H1 (cell line): ENCODE data around the gene MRPL52. TPM values are rescaled to one million over a fixed set of nuclear protein-coding genes. Genes with fewer than 3 reads are reported as not detected.

Experiments used
- CTCF ChIA-PET: fragments of 300-600 bp; sonication (Branson Sonifier 250); formaldehyde crosslinking; loops from one replicate; lab custom pipeline; 2021; ENCODE audit not compliant: partially characterized antibody; lab: Charles Lee
- POLR2A ChIA-PET: fragments of 300-600 bp; sonication (Branson Sonifier 250); formaldehyde crosslinking; loops from one replicate; lab custom pipeline; 2021; ENCODE audit warnings: inconsistent platforms; ENCODE audit not compliant: partially characterized antibody; lab: Charles Lee
- DNase-seq, 2 experiments: peaks; one replicate each; pipeline versions ENCODE4 v3.0.0 to v3.0.0-alpha.2; 2010 to 2022; ENCODE audit warnings: low spot score in 2 of 2, low read depth in 1 of 2, mixed read lengths in 1 of 2
- FAIRE-seq: peaks from 2 replicates; lab custom pipeline; 2011; peaks lifted over from hg19 to GRCh38; lab: Jason Lieb, UNC
- H2AFZ ChIP-seq: 2 replicates; pipeline ENCODE4 v1.8.1; 2012; ENCODE audit warnings: low read length, inconsistent platforms
- H2AK5ac ChIP-seq: 2 replicates; pipeline ENCODE4 v1.6.1; 2013; ENCODE audit warnings: low read depth, low read length
- H2BK120ac ChIP-seq: replicated peaks from 2 replicates; pipeline ENCODE3; 2013; ENCODE audit warnings: low read depth, low read length, inconsistent platforms
- H2BK12ac ChIP-seq: 2 replicates; pipeline ENCODE4 v1.6.1; 2013; ENCODE audit warnings: low read depth, low read length
- H2BK15ac ChIP-seq: 2 replicates; pipeline ENCODE4 v1.6.1; 2013; ENCODE audit warnings: low read length
- H2BK20ac ChIP-seq: 2 replicates; pipeline ENCODE4 v1.6.1; 2013; ENCODE audit warnings: low read length
- H2BK5ac ChIP-seq: 2 replicates; pipeline ENCODE4 v1.6.1; 2013; ENCODE audit warnings: low read depth, low read length
- H3K14ac ChIP-seq: 2 replicates; pipeline ENCODE4 v1.6.1; 2013; ENCODE audit warnings: inconsistent platforms; ENCODE audit not compliant: insufficient read length
- H3K18ac ChIP-seq: 2 replicates; pipeline ENCODE4 v1.6.1; 2013; ENCODE audit warnings: low read length; ENCODE audit errors: extremely low read depth
- H3K23ac ChIP-seq: 2 replicates; pipeline ENCODE4 v1.6.1; 2013; ENCODE audit warnings: inconsistent platforms; ENCODE audit not compliant: insufficient read length
- H3K23me2 ChIP-seq: 2 replicates; pipeline ENCODE4 v1.6.1; 2013; ENCODE audit warnings: low read depth, low read length
- H3K27ac ChIP-seq: 2 replicates; pipeline ENCODE4 v1.6.1; 2011; ENCODE audit warnings: low read depth, low read length, inconsistent platforms
- H3K27me3 ChIP-seq, 4 experiments: replicated peaks in 1 of 4; 1 replicate in 1 of 4; 2 replicates in 3 of 4; pipeline versions ENCODE4 v1.6.1 to v1.8.1; 2011 to 2013; ENCODE audit warnings: low read length in 3 of 4, mild to moderate bottlenecking in 3 of 4, inconsistent platforms in 2 of 4, mixed read lengths in 2 of 4, moderate library complexity in 1 of 4; ENCODE audit not compliant: control insufficient read depth in 3 of 4, insufficient read depth in 3 of 4; ENCODE audit errors: extremely low read depth in 1 of 4
- H3K36me3 ChIP-seq, 4 experiments: 2 replicates each; pipeline versions ENCODE4 v1.6.1 to v1.8.1; 2011 to 2013; ENCODE audit warnings: mild to moderate bottlenecking in 4 of 4, low read length in 3 of 4, moderate library complexity in 2 of 4, control low read depth in 1 of 4, inconsistent platforms in 1 of 4; ENCODE audit not compliant: insufficient read depth in 4 of 4, control insufficient read depth in 2 of 4
- H3K4ac ChIP-seq: replicated peaks from 2 replicates; pipeline ENCODE3; 2013; ENCODE audit warnings: low read length, low read depth, mixed read lengths, inconsistent platforms; ENCODE audit not compliant: insufficient read length
- H3K4me1 ChIP-seq, 4 experiments: replicated peaks in 1 of 4; 1 replicate in 1 of 4; 2 replicates in 3 of 4; pipeline versions ENCODE4 v1.6.1 to v1.8.1; 2011 to 2013; ENCODE audit warnings: low read length in 3 of 4, inconsistent platforms in 2 of 4, mixed read lengths in 1 of 4; ENCODE audit not compliant: insufficient read depth in 4 of 4, control insufficient read depth in 3 of 4
- H3K4me2 ChIP-seq, 2 experiments: 2 replicates each; pipeline versions ENCODE4 v1.6.1 to v1.8.1; 2011 to 2013; ENCODE audit warnings: low read depth in 2 of 2, low read length in 2 of 2, control low read depth in 1 of 2, inconsistent platforms in 1 of 2, mild to moderate bottlenecking in 1 of 2; ENCODE audit not compliant: insufficient read depth in 1 of 2
- H3K4me3 ChIP-seq, 4 experiments: fragments of 200-600, 300-600 bp in 1 of 4; sonication (generic), shearing (Covaris generic), sonication (Bioruptor Twin) in 1 of 4; 2 replicates each; pipeline versions ENCODE4 v1.5.1 to v1.8.1; 2011 to 2016; ENCODE audit warnings: low read length in 4 of 4, low read depth in 3 of 4, control low read depth in 2 of 4, inconsistent platforms in 2 of 4, mild to moderate bottlenecking in 2 of 4, mixed read lengths in 1 of 4, moderate library complexity in 1 of 4; ENCODE audit not compliant: insufficient read depth in 2 of 4; ENCODE audit errors: extremely low read depth in 1 of 4
- H3K56ac ChIP-seq: replicated peaks from 2 replicates; pipeline ENCODE3; 2013; ENCODE audit warnings: low read depth, mild to moderate bottlenecking, mixed read lengths, low read length, inconsistent platforms; ENCODE audit not compliant: insufficient read length
- H3K79me1 ChIP-seq: 2 replicates; pipeline ENCODE4 v1.6.1; 2013; ENCODE audit warnings: low read depth, low read length, control low read depth
- H3K79me2 ChIP-seq, 2 experiments: 2 replicates each; pipeline versions ENCODE4 v1.6.1 to v1.8.1; 2012 to 2013; ENCODE audit warnings: low read length in 2 of 2, mild to moderate bottlenecking in 2 of 2, inconsistent platforms in 1 of 2; ENCODE audit not compliant: insufficient read depth in 2 of 2, control insufficient read depth in 1 of 2
- H3K9ac ChIP-seq, 4 experiments: replicated peaks in 1 of 4; 1 replicate in 1 of 4; 2 replicates in 3 of 4; pipeline versions ENCODE4 v1.6.1 to v1.8.1; 2011 to 2013; ENCODE audit warnings: low read depth in 3 of 4, low read length in 3 of 4, control low read depth in 2 of 4, mild to moderate bottlenecking in 2 of 4, moderate library complexity in 2 of 4, inconsistent platforms in 1 of 4; ENCODE audit errors: extremely low read depth in 1 of 4
- H3K9me3 ChIP-seq, 2 experiments: 2 replicates each; pipeline versions ENCODE4 v1.6.1 to v1.8.1; 2012 to 2013; ENCODE audit warnings: mild to moderate bottlenecking in 2 of 2, moderate library complexity in 2 of 2, control low read depth in 1 of 2, inconsistent platforms in 1 of 2, low read depth in 1 of 2, low read length in 1 of 2, mixed read lengths in 1 of 2; ENCODE audit not compliant: insufficient read depth in 2 of 2
- H4K20me1 ChIP-seq, 2 experiments: replicated peaks in 1 of 2; 2 replicates each; pipeline versions ENCODE3 to v1.8.1; 2011 to 2013; ENCODE audit warnings: inconsistent platforms in 2 of 2, low read length in 2 of 2, mild to moderate bottlenecking in 1 of 2; ENCODE audit not compliant: insufficient read depth in 2 of 2, control insufficient read depth in 1 of 2
- H4K5ac ChIP-seq: 2 replicates; pipeline ENCODE4 v1.6.1; 2013; ENCODE audit warnings: low read length, low read depth, mixed read lengths, inconsistent platforms; ENCODE audit not compliant: insufficient read length
- H4K8ac ChIP-seq: 2 replicates; pipeline ENCODE4 v1.8.0; 2013; ENCODE audit warnings: mild to moderate bottlenecking, moderate library complexity, low read length, inconsistent platforms; ENCODE audit not compliant: insufficient read depth; ENCODE audit errors: extremely low read depth
- H4K91ac ChIP-seq: replicated peaks from 2 replicates; pipeline ENCODE3; 2013; ENCODE audit warnings: low read length, mixed read lengths, inconsistent platforms; ENCODE audit not compliant: insufficient read length
- CBX8 ChIP-seq: fragments of 300-800, 300-1000 bp; sonication (generic); IDR thresholded peaks from 2 replicates; pipeline ENCODE4 v1.7.1; 2016; ENCODE audit warnings: low read depth, low read length, borderline replicate concordance
- GABPA ChIP-seq: IDR thresholded peaks from 2 replicates; pipeline ENCODE4 v1.6.1; 2011; ENCODE audit warnings: mild to moderate bottlenecking, low read length, moderate library complexity, borderline replicate concordance; ENCODE audit not compliant: insufficient read depth
- KDM1A ChIP-seq: fragments of 200-600, 300-600 bp; sonication (generic); IDR thresholded peaks from 2 replicates; pipeline ENCODE4 v1.7.1; 2016; ENCODE audit warnings: mild to moderate bottlenecking, low read length, borderline replicate concordance
- SP1 ChIP-seq: IDR thresholded peaks from 2 replicates; pipeline ENCODE4 v1.6.1; 2011; ENCODE audit warnings: low read depth, low read length
- SP4 ChIP-seq: IDR thresholded peaks from 2 replicates; pipeline ENCODE4 v1.6.1; 2012; ENCODE audit warnings: low read length, inconsistent platforms
- SRF ChIP-seq: IDR thresholded peaks from 2 replicates; pipeline ENCODE4 v1.6.1; 2011; ENCODE audit warnings: mild to moderate bottlenecking, low read depth, low read length, moderate library complexity
- SUZ12 ChIP-seq: fragments of 200-600 bp; sonication (generic); IDR thresholded peaks from 2 replicates; pipeline ENCODE4 v1.6.1; 2012; ENCODE audit warnings: mild to moderate bottlenecking, inconsistent platforms, low read length, moderate library complexity, mixed read lengths
- WGBS, 2 experiments: shearing (Covaris generic) in 1 of 2; methylation state at CpG; one replicate each; pipeline versions ENCODE4 v1.1.6 to v1.1.7; 2013 to 2015; ENCODE audit warnings: low lambda C conversion rate in 2 of 2, mixed read lengths in 2 of 2, inconsistent platforms in 1 of 2, low coverage in 1 of 2, missing lambda C conversion rate in 1 of 2; ENCODE audit not compliant: insufficient replicate concordance in 2 of 2, insufficient coverage in 1 of 2, insufficient read length in 1 of 2; ENCODE audit errors: extremely low coverage in 1 of 2, missing lambda C conversion rate in 1 of 2; 5-methylcytosine and 5-hydroxymethylcytosine counted together
- polyA plus RNA-seq, 7 experiments: library from polyadenylated mRNA; depleted of rRNA in 3 of 7; stranded (reverse) in 5 of 7; unstranded in 2 of 7; fragments of >200 nt in 5 of 7; fragments of 200-250 nt in 2 of 7; gene quantifications; 1 replicate in 5 of 7; 2 replicates in 1 of 7; 4 replicates in 1 of 7; pipeline versions ENCODE4 v1.2.1 to v1.2.3, GENCODE V29; 2011 to 2013; ENCODE audit warnings: missing spikeins in 2 of 7, mixed read lengths in 2 of 7
- total RNA-seq: library from RNA; stranded (reverse); fragmentation: NEBNext Ultra II Directional; extraction: Animal tissue kit (Norgen Biotek cat#: 25700); gene quantifications from 2 replicates; pipeline ENCODE4 v1.2.1, GENCODE V29; 2021
- TF ChIP-seq, protein P1 (sequence below): IDR thresholded peaks from 2 replicates; pipeline ENCODE4 v1.6.1; 2011; ENCODE audit warnings: low read length, improper control_type of control experiment

MRPL52 gene
- total and polyA plus RNA-seq, 2 of the 8 experiments (the other 6 are each of a cell fraction or from before 2014, with no cell fraction given) = 70.5 to 176 TPM

- H3K79me1 ChIP-seq = no peaks in the 10 kb centered on the region
- H3K79me2 ChIP-seq = no peaks in the 10 kb centered on the region
- no peak overlapping the region for H3K4me2 ChIP-seq
- H3K27ac ChIP-seq = no peak overlapping the region
- no peak overlapping the region for H4K91ac ChIP-seq
- no peak overlapping the region for H2AK5ac ChIP-seq
- TF ChIP-seq KDM1A (no peak), SRF (no peak), SUZ12 (no peak), CBX8 (no peak), SP1 (no peak), SP4 (no peak), GABPA (no peak)
- TF ChIP-seq, protein P1, sequence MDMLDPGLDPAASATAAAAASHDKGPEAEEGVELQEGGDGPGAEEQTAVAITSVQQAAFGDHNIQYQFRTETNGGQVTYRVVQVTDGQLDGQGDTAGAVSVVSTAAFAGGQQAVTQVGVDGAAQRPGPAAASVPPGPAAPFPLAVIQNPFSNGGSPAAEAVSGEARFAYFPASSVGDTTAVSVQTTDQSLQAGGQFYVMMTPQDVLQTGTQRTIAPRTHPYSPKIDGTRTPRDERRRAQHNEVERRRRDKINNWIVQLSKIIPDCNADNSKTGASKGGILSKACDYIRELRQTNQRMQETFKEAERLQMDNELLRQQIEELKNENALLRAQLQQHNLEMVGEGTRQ = no peak
- no peak overlapping the region for H3K9ac ChIP-seq
- no peak overlapping the region for H3K18ac ChIP-seq
- CTCF ChIA-PET = interaction anchor here (1.2 to 56.0 kb wide), 4 partner anchors 9 to 335 kb away, joined by 3 to 1562 read pairs (median 24); partner anchors contain the start of genes LRP10, MMP14, MRPL52 and SLC7A7
- H3K23me2 ChIP-seq = peaks cover 2% of the 10 kb centered on the region; the same call in 1 of the 2 replicates
- H2BK120ac ChIP-seq = no peak overlapping the region
- H2BK20ac ChIP-seq = no peak overlapping the region
- H3K9me3 ChIP-seq = no peaks in the 10 kb centered on the region; a peak in 1 of 4 replicates
- no peaks in the 10 kb centered on the region for H3K36me3 ChIP-seq
- no peak overlapping the region for H4K8ac ChIP-seq
- WGBS, 2 experiments = 94% methylated on average over 5 of the region's 5 CpGs; no CpG with 5 or more reads in 1 of the 2 experiments
- H3K4me3 ChIP-seq = no peak overlapping the region
- no peak overlapping the region for H2BK12ac ChIP-seq
- H4K20me1 ChIP-seq = no peaks in the 10 kb centered on the region
- H2BK5ac ChIP-seq = no peak overlapping the region
- POLR2A ChIA-PET = interaction anchor here (10.0 to 13.9 kb wide), 2 partner anchors 23 to 34 kb away, joined by 85 to 203 read pairs; partner anchors contain the start of genes MMP14 and MRPL52
- peaks cover 0 to 3% (median 1%) of the 10 kb centered on the region in 4 experiments; a peak in 4 of 7 replicates for H3K4me1 ChIP-seq
- H3K56ac ChIP-seq = no peak overlapping the region
- H4K5ac ChIP-seq = no peak overlapping the region
- H3K27me3 ChIP-seq = no peaks in the 10 kb centered on the region
- no peak overlapping the region for H3K23ac ChIP-seq
- H2AFZ ChIP-seq = no peak overlapping the region
- DNase-seq = no peak
- no peak overlapping the region for H3K14ac ChIP-seq
- no peak for FAIRE-seq
- no peak overlapping the region for H3K4ac ChIP-seq
- no peak overlapping the region for H2BK15ac ChIP-seq
Observed at GRCh38 chr14:22856428-22856827, 26.7 kb downstream of the MRPL52 start.
